ENCODE data around the gene S100A5.
"Not testable (repeated sequence)": the region's sequence is repeated elsewhere in the genome, so short reads cannot be mapped to it uniquely, and the experiment has no call there.

The S100A5 gene

GRCh38 chr1:153527683-153528040 lies 13.1 kb downstream of the S100A5 start:
- H3K4me3 ChIP-seq (ENCODE audit: low read depth, low read length): no peak overlapping the region
- TF ChIP-seq, protein P1, sequence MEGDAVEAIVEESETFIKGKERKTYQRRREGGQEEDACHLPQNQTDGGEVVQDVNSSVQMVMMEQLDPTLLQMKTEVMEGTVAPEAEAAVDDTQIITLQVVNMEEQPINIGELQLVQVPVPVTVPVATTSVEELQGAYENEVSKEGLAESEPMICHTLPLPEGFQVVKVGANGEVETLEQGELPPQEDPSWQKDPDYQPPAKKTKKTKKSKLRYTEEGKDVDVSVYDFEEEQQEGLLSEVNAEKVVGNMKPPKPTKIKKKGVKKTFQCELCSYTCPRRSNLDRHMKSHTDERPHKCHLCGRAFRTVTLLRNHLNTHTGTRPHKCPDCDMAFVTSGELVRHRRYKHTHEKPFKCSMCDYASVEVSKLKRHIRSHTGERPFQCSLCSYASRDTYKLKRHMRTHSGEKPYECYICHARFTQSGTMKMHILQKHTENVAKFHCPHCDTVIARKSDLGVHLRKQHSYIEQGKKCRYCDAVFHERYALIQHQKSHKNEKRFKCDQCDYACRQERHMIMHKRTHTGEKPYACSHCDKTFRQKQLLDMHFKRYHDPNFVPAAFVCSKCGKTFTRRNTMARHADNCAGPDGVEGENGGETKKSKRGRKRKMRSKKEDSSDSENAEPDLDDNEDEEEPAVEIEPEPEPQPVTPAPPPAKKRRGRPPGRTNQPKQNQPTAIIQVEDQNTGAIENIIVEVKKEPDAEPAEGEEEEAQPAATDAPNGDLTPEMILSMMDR (IDR thresholded peaks at IDR 0.05; ENCODE audit: control insufficient read depth, extremely low read depth, insufficient read depth): no peak
- no peak for DNase-seq (ENCODE audit: low read depth)

GRCh38 chr1:153527023-153527682 lies 13.6 kb downstream of the S100A5 start:
- H3K4me3 ChIP-seq (ENCODE audit: low read depth, low read length): no peak overlapping the region
- TF ChIP-seq, protein P1 (IDR thresholded peaks at IDR 0.05; ENCODE audit: control insufficient read depth, extremely low read depth, insufficient read depth): no peak
- DNase-seq (ENCODE audit: low read depth): no peak

DNA sequence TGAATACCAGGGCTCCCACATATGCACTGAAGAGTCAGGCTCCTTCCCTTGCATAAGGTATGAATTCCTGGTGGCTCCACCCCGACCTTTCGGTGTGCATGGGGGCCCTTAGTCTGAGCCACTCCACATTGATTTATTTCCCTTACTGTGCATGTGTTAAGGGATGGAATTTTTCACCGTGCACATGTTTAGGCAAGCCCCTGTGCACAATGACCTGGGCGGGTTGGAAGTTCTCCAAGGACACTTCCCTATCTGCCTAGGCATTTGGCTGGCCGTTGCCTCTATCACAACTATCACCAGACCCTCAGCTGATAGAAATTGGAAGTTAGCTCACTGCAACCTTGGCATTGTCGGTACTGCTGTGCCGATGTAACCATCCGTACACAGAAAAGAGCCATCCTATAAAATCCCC lies 14.6 kb downstream of the S100A5 start:
- TF ChIP-seq, protein P1 (IDR thresholded peaks at IDR 0.05; ENCODE audit: control insufficient read depth, extremely low read depth, insufficient read depth): no peak
- no peak for DNase-seq (ENCODE audit: low read depth)
- H3K4me3 ChIP-seq (ENCODE audit: low read depth, low read length): no peak overlapping the region

DNA sequence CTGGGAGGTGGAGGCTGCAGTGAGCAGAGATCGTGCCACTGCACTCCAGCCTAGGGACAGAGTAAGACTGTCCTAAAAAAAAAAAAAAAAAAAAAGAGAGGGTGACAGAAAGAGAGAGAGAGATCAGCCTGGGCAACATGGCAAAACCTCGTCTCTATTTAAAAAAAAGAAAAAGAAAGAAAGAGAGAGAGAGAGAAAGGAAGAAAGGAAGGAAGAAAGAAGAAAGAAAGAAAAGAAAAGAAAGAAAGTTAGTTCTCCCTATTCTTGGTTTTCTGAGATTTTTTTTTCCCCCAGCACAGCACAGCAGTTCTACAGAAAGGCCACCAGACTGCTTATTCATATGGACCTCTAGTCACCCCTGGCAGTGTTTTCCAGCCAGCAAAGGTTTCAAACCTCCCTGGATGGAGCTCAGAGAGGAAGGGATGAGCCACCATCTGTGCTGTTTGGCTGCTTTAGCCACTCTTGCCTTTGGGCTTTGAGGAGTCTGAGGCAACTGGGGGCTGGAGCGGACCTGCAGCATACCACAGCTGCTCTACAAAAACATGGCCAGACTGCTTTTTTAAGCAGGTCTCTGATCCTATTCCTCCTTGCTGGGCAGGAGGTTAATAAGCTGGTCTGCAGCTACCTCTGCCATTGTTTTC lies 15.5 kb downstream of the S100A5 start:
- H3K4me3 ChIP-seq (ENCODE audit: low read depth, low read length): no peak overlapping the region
- no peak for DNase-seq (ENCODE audit: low read depth)
- TF ChIP-seq, protein P1 (IDR thresholded peaks at IDR 0.05; ENCODE audit: control insufficient read depth, extremely low read depth, insufficient read depth): no peak

- not testable (repeated sequence) for DNase-seq (ENCODE audit: low read depth)
Observed at GRCh38 chr1:153522353-153523048, 18.2 kb downstream of the S100A5 start.

DNA sequence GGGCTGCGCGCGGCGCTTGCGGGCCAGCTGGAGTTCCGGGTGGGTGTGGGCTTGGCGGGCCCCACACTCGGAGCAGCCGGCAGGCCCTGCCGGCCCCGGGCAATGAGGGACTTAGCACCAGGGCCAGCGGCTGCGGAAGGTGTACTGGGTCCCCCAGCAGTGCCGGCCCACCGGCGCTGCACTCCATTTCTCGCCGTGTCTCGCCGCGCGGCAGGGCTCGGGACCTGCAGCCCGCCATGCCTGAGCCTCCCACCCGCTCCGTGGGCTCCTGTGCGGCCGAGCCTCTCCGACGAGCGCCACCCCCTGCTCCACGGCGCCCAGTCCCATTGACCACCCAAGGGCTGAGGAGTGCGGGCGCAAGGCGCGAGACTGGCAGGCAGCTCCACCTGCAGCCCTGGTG lies 18.9 kb downstream of the S100A5 start:
- DNase-seq (ENCODE audit: low read depth); H3K4me3 ChIP-seq (ENCODE audit: low read depth, low read length): not testable (repeated sequence)

More at GRCh38 chr1:153522353-153523048, 18.2 kb downstream of the S100A5 start:
- H3K4me3 ChIP-seq (ENCODE audit: low read depth, low read length): not testable (repeated sequence)

- H3K4me3 ChIP-seq (ENCODE audit: low read depth, low read length): no peak overlapping the region
- TF ChIP-seq, protein P1 (IDR thresholded peaks at IDR 0.05; ENCODE audit: control insufficient read depth, extremely low read depth, insufficient read depth): no peak
- DNase-seq (ENCODE audit: low read depth): no peak
Observed at GRCh38 chr1:153520818-153521476, 19.8 kb downstream of the S100A5 start.

GRCh38 chr1:153520137-153520691 lies 20.5 kb downstream of the S100A5 start:
- H3K4me3 ChIP-seq (ENCODE audit: low read depth, low read length); DNase-seq (ENCODE audit: low read depth): not testable (repeated sequence)
